Colonic mucosa (tissue), 4 donors: ENCODE measurements around the gene CYB5R3. TPM values are rescaled to one million over a fixed set of nuclear protein-coding genes. Genes with fewer than 3 reads are reported as not detected.

Experiments
- DNase-seq: peaks from one replicate; pipeline ENCODE4 v3.0.0-alpha.2; 2020
- H3K27ac ChIP-seq: fragments of 200-600 bp; one replicate; pipeline ENCODE4 v1.8.0; 2021
- H3K27me3 ChIP-seq: fragments of 200-600 bp; one replicate; pipeline ENCODE4 v1.8.0; 2021
- H3K36me3 ChIP-seq: fragments of 200-600 bp; one replicate; pipeline ENCODE4 v1.8.0; 2021
- H3K4me1 ChIP-seq: fragments of 200-600 bp; one replicate; pipeline ENCODE4 v1.8.0; 2021; ENCODE audit warnings: mild to moderate bottlenecking
- H3K4me3 ChIP-seq: fragments of 200-600 bp; one replicate; pipeline ENCODE4 v1.8.0; 2021
- H3K9ac ChIP-seq, 2 donors: one replicate each; pipeline ENCODE4 v1.7.0; 2013; ENCODE audit warnings: control low read depth in 2 of 2, low read depth in 2 of 2, low read length in 2 of 2
- H3K9me3 ChIP-seq: fragments of 200-600 bp; one replicate; pipeline ENCODE4 v1.8.0; 2021
- CTCF ChIP-seq: fragments of 200-600 bp; IDR thresholded peaks from one replicate; pipeline ENCODE4 v1.8.0; 2022; ENCODE audit warnings: antibody characterized with exemption, mild to moderate bottlenecking
- intact Hi-C: fragments of 100-400 bp; cut with DNase I; formaldehyde crosslinking; loops from one replicate; pipeline ENCODE4 v1.14.1; 2022
- total RNA-seq, 2 donors: library from RNA; stranded (reverse); fragmentation: NEBNext Ultra II Directional in 1 of 2; extraction: Animal tissue kit (Norgen Biotek cat#: 25700) in 1 of 2; gene quantifications; one replicate each; pipeline ENCODE4 v1.2.1, GENCODE V29; 2021
- donor health status: healthy.
- donor health status: DM: no; HTN: no; CAD: no.
- donor health status: DM: no; HTN: no; CAD: no.

CYB5R3 gene
- total RNA-seq, 2 donors from 2014 or later: 105 to 133 TPM

DNA sequence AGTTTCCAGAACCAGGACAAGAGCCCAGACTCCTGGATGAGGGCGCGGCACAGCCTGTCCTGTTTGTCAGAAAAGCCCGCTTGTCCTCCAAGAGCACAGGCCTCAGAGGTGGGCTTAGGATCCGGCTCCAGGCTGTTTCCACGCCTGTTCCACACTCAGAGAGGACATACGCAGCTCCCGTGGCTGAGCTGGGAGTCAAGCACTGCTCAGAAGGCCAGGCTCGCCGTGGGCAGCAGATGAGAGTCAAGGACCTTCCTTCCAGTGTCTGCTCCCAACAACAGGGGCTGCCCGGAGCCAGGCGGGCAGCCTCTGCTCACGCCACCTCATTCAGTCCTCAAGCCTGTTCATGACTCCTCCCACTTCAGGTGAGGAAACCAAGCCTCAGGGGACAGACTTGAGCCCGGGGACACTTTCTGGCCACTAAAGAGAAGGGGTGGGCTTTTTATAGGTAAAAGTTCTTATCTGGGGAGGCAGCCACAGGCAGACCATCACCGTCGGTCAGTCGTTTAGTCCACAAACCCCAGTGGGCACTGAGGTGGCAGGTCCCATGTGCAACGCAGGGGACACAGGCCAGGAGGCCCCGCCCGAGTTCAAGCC lies 3.8 kb downstream of the CYB5R3 start:
- no peak overlapping the region for H3K4me3 ChIP-seq
- peak overlapping the region; percentile 52 to 62 for H3K9ac ChIP-seq
- no peaks in the 10 kb centered on the region for H3K27me3 ChIP-seq
- H3K27ac ChIP-seq: peak overlapping the region; percentile 65
- H3K9me3 ChIP-seq: no peaks in the 10 kb centered on the region
- intact Hi-C loops: no loop called here
- no peak for TF ChIP-seq CTCF
- no peaks in the 10 kb centered on the region for H3K36me3 ChIP-seq
- no peak for DNase-seq
- H3K4me1 ChIP-seq: peaks cover 47% of the 10 kb centered on the region

GRCh38 chr22:42644422-42645340 lies 4.5 kb downstream of the CYB5R3 start:
- H3K27me3 ChIP-seq: no peaks in the 10 kb centered on the region
- no peak overlapping the region for H3K4me3 ChIP-seq
- intact Hi-C loops: no loop called here
- H3K4me1 ChIP-seq: peaks cover 47% of the 10 kb centered on the region
- TF ChIP-seq CTCF: no peak
- DNase-seq: no peak
- H3K9ac ChIP-seq: peak overlapping the region; percentile 28 to 52
- peak overlapping the region; percentile 65 for H3K27ac ChIP-seq
- H3K9me3 ChIP-seq: no peaks in the 10 kb centered on the region
- no peaks in the 10 kb centered on the region for H3K36me3 ChIP-seq

GRCh38 chr22:42643634-42644421 lies 5.4 kb downstream of the CYB5R3 start:
- H3K4me1 ChIP-seq: peaks cover 47% of the 10 kb centered on the region
- no peak overlapping the region for H3K27ac ChIP-seq
- H3K4me3 ChIP-seq: no peak overlapping the region
- intact Hi-C loops: no loop called here
- H3K27me3 ChIP-seq: no peaks in the 10 kb centered on the region
- TF ChIP-seq CTCF: no peak
- DNase-seq: no peak
- peak overlapping the region in 1 of 2 donors; percentile 52 for H3K9ac ChIP-seq
- no peaks in the 10 kb centered on the region for H3K36me3 ChIP-seq
- no peaks in the 10 kb centered on the region for H3K9me3 ChIP-seq

DNA sequence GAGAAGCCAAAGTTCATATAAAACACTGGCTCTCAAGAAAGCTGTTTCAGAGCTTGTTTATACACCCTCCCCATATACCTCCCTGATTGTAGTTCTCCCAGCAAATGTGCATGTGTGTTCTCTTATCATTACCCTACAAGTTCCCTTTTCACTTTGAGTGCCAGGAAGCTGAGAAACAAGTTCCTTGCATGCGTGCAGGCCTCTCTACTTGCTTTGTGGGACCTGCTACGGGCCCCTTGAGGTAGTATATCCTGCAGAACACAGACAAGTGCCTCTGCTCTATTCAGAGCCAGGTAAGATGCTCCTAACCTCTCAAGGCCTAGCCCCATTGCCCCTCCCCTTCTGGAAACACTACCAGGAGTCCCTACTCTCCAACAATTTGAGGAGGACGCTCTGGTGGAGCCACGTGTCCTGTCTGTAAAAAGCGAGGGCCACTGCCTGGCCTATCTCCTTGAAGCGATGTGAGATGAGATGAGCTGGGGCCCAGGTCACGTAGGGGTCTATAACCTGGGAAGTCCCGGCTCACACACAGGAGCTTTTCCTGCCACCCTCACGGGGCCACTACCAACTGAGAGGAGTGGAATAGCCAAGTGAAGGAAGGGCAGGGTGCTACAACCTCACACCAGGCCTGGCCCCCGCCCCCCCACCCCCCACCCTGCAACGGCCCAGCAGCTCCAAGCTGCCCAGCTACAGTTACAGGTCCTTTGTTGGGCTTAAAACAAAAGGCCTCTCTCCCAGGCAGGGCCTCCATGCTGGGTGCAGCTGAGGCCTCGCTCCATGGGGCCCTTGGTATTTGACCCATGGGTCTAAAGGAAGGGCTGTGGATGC lies 6.2 kb downstream of the CYB5R3 start:
- H3K27ac ChIP-seq: no peak overlapping the region
- H3K9me3 ChIP-seq: no peaks in the 10 kb centered on the region
- H3K36me3 ChIP-seq: no peaks in the 10 kb centered on the region
- H3K27me3 ChIP-seq: no peaks in the 10 kb centered on the region
- no peak for DNase-seq
- H3K4me3 ChIP-seq: no peak overlapping the region
- no peak for TF ChIP-seq CTCF
- peaks cover 44% of the 10 kb centered on the region for H3K4me1 ChIP-seq
- no peak overlapping the region for H3K9ac ChIP-seq
- intact Hi-C loops: no loop called here
